Stimulated activated CD4-positive, alpha-beta T cell treated with anti-CD3 and anti-CD28 coated beads, Interleukin-4, amount 100 ng/mL, for 48 hours (primary cell): ENCODE data around the gene C19orf85.
"Not testable (repeated sequence)": the region's sequence is repeated elsewhere in the genome, so short reads cannot be mapped to it uniquely, and the experiment has no call there.

Experiments
- DNase-seq, 2 donors: peaks; one replicate each; pipeline ENCODE4 v3.0.0-alpha.2; 2020; ENCODE audit warnings: low read depth in 2 of 2

Gene C19orf85

DNA sequence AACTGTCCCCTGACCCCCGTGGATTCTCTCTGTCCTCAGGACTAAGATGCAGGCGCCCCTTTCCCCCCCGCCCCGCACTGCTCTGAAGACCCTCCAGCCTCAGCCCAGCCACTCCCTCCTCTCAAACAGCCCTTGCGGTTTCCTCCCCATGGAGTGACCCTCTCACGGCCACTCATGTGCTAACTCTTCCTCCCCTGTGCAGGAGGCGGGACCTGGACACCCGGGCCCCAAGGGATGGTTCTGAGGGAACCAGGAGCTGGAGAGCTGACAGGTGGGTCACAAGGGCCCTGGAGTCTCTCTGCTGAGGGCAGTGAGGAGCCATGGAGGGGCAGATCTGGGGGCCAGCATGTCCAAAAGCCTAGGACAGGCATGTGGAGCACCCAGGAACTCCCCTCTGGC lies 5.0 kb downstream of the C19orf85 start:
- DNase-seq, result no peak

DNA sequence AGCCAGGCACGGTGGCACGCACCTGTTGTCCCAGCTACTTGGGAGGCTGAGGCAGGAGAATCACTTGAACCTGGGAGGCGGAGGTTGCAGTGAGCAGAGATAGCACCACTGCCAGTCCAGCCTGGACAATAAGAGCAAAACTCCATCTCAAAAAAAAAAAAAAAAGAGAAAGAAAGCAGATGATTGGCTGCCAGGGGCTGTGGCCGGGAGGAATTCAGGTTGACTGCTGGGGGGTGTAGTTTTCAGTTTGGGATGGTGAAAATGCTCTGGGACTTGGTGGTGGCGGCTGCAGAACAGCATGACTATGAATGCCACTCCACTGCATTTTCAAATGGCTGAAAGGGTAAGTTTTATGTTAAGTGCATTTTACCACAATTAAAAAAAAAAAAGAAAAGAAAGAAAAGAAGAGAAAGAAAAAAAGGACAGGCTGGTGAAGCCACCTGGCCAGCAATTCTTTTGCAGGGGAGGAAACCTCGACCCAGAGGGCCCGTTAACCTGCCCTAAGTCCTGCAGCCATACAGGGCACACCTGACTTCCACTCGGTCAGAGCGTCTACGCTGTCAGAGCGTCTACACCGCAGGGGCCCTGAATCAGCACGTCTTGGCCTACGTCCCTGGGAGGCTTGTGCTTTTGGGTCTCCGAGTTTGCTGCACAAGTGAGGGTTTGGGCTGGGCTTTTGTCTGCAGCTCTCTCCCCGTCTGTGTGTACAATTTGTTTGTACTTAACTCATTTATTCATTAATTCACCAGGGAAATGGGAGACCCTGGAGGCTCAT lies 6.7 kb downstream of the C19orf85 start:
- no peak for DNase-seq

DNA sequence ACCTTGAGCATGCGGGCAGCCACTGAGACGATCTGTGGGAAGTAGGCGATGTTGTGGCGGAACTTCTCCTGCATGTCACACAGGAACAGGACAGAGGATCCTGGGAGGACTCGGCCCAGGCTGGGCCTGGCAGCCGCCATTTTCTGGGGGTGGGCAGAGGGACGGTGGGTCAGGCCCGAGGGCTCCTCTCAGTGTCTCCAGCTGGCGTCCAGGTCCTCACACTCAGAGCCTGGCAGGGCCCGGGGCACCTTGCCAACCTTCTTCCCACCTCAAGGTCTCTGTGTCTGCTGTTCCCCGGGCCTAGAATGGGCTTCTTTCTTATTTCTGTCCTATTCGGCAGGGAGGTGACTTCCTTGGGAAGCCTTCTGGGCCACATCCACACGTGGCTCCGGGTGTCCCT lies 8.2 kb downstream of the C19orf85 start:
- DNase-seq, result no peak

DNA sequence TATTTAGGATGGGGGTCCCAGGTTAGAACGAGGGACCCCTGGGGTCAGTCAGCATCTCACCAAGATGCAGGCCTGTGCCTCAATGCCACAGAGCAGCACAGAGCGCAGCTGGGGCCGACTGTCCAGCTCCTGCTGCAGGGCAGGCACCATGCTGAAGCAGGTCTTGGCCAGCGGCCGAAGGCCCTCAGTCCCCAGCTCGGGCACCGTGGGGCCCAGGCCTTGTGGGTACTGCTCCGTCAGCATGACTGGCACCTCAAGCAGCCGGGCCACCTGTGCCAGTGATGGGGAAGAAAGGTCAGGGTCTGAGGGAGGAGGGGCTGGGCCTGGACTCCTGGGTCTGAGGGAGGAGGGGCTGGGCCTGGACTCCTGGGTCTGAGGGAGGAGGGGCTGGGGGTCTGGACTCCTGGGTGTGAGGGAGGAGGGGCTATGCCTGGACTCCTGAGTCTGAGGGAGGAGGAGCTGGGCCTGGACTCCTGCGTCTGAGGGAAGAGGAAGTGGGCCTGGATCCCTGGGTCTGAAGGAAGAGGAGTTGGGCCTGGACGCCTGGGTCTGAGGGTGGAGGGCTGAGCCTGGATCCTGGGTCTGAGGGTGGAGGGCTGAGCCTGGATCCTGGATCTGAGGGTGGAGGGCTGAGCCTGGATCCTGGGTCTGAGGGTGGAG lies 8.8 kb downstream of the C19orf85 start:
- no peak for DNase-seq

DNA sequence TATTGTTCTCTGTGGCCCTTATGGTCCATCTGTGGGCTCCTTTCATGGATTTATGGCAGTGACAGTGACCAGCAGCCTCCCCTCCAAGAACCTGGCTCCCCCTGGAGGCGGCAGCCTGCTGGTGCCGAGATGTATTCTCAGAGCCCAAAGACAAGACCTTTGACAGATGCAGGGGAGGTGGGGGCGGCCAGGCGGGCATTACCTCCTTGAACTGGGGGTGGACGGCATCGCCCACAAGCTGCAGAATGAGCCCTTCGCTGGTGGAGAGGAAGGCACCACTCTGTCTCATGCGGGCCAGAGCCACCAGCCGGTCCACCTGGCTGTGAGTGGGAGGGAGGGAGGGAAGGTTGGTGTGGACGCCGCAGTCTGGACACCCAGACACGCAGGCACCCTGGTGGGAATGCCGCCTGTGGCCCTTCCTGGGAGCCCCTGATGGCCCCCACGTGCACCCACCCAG lies 9.7 kb downstream of the C19orf85 start:
- peak in 1 of 2 donors; percentile 53 for DNase-seq

DNA sequence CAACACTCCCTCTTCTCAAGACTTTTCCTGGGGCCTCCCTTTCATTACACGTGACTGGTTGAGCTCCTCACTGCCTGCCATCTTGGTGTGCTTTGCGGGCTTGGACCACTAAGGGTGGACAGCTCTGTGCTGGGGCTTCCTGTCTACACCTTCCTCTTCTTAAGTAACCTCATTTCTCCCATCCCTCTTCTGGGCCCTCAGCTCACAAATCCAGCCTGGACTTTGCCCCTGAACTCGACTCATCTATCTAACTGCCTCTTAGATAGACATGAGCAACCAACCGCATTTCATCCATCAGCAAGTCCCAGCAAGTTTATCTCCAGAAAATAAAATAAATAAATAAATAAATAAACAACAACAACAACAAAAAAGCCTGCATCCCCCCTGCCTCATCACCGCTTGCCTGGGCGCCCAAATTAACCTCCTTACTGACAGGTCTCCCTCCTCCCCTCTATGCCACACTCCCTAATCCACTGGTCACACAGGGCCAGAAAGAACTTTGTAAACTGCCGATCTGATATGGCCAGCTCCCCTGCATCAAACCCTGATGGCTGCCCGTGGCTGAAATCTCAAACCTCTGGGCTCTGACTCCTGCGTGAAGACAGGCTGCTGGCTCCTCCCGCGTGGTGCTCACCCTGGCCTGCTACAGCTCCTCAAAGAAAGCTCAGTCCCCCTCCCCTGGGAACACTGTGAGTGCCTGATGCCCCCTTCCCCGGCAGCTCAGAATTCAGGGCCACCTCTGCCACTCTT lies 10.9 kb downstream of the C19orf85 start:
- DNase-seq, result no peak

DNA sequence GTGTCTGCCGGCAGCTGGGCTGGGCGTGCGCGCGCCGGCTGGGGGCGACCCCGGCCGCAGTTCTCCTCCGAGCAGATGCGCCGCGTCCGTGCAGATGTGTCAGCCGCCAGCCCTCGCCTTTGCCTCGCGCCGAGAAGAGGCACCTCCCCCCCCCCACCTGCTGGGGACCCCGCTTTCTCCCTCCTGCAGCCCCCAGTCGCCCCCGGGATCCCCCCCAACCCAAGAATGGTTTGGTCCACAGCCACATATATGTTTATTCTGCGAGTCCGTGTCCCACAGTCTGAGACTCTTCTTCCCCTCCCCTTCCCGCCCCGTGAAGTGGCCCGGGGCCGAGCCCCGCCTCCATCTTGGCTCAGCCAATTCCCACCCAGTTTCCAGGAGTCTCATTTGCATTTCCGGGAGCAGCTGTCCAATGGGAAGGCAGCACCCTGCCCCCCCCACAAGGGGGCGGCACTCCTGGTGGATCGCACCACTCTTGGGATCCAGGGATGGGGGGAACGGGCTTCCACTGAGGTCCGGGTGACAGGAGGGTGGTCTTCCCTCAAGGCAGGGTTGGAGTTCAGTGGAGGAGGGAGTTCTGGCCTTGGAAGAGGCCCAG lies 11.7 kb downstream of the C19orf85 start:
- DNase-seq, result peak in 1 of 2 donors; percentile 35

DNA sequence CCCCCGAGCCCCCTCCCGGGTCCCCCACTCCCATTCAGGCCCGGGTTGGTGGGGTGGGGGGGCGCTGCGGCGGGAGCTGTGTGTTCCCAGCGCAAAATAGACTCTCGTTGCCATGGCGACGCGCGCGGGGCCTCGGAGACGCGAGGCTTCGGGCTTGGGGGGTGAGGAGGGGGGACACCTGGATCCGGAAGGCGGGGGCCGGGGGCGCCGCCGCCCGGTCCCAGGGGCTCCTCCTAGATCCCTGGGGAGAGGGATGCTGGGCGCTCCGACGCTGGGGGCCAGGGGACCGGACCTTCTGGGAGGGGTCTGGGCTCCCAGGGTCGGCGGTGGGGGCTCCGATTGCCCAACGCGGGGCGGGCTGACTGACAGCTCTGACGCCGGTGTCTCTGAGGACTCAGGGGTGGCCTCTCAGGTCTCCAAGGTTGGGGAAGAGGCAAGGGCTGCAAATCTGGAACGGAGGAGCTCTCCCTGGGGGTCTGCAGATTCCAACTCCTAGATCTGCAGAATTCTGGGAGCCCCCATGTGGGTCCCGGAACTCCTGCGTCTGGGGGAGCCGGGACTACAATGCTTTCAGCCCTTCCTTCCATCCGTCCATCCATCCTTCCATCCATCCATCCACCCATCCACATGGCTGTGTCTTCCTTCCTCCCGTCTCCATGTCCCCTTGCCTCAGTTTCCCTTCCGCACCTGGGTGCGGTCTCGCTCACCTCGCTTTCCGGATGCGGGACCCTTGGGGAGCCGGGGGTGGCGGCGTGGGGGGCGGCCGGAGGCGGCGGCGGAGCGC lies 12.4 kb downstream of the C19orf85 start:
- no peak for DNase-seq

DNA sequence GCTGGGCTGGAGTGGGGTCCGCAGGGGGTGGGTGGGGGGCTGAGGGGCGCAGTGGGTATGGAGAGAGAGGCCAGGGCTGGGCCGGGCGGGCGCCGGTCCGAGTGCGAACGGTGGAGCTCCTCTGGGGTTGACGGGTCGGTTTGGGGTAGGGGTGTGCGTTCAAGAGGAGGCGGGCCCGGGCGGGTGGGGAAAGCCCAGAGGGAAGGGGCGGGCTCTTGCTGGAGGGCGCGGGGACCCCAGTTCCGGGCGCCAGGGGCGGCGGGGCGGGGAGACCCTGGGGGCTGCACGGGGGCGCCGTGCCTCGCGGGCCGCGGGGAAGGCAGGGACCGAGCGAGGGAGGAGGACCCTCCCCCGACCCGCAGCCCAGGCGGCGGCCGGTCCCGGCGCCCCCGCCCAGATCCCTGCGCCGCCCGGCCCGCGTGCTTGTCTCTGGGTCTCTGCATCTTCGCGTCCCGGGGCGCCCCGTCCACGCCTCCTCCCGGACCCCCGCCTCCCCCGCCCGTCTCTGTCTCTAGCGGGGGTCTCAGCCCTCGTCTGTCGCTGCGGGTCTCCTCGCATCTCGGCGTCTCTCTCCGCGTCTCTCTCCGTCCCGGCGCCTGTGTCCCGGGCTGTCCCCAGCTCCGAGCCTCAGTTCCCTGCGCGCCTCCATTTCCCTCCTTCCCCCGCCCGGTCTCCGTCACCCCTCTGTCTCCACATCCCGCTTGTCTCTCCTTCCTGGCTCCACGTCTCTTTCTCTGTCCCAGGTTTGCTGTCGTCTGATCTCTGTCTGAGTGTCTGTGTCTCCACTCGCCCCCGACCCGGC lies 13.2 kb downstream of the C19orf85 start:
- DNase-seq, result no peak

DNA sequence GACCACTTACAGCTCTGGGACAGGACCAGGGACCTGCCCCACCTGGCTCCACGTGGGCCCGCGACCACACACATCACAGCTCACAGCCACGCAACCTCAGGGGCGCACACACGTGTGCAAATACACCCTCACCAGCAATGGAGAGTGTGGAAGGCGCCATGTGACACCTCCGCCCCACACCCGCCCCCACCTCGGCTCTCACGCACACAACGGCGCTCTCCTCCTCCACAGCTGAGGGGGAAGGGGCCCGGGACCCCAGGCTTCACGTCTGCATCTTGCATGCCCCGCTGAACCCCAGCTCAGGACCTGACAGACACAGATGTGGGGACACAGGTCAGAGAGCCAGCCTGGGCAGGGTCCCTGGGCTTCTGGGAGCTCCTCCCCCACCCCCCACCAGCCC lies 15.1 kb downstream of the C19orf85 start:
- DNase-seq, result no peak

DNA sequence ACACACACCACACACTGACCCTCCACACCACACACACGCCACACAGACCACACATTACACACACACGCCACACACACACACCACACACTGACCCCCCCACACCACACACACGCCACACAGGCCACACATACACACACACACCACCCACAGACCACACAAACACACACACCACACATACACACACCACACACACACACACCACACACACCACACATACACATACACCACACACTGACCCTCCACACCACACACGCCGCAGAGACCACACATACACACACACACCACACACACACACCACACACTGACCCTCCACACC lies 16.4 kb downstream of the C19orf85 start:
- DNase-seq, result not testable (repeated sequence)

DNA sequence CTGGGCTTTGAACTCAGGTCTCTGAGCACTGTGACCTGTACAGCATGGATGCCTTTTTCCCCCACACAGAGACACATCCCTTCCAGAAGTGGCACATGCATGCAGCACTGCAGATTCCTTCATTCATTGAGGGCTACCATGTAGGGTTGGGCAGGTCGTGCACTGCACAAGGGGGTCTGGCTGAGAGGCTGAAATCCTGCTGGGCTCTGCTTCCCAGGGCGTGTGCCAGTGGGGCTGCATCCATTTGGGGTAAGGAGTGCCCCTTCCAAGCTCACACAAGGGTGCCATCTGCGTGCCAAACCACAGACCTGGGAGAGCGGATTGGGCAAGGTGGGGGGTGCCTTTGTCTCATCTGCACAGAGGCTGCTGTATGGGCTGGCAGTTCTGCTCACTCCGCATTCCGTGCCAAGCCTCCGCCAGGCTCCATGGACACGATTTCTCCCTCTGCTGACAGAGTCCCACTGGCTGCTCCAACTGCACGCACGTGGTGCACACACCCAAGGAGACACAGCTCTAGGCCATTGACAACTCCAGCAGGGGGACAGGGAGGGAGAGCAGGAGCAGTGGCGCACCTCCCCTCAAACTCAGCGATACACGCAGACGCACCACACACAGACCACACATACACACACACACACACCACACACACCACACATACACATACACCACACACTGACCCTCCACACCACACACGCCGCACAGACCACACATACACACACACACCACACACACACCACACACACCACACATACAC lies 17.0 kb downstream of the C19orf85 start:
- no peak for DNase-seq

DNA sequence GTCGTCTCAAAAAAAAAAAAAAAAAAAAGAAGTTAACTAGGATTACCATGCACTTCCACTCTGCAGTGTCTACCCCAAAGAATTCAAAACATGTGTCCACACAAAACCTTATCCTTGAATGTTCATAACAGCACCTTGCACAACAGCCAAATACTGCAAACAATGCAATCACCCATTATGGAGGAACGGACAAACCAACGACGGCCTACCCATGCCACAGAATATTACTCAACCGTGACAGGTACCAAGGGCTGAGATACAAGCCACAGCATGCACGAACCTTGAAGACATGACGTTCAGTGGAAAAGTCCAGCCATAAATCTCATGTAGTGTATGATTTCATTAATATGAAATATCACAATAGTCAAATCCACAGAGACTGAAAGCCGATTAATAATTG lies 18.5 kb downstream of the C19orf85 start:
- no peak for DNase-seq

DNA sequence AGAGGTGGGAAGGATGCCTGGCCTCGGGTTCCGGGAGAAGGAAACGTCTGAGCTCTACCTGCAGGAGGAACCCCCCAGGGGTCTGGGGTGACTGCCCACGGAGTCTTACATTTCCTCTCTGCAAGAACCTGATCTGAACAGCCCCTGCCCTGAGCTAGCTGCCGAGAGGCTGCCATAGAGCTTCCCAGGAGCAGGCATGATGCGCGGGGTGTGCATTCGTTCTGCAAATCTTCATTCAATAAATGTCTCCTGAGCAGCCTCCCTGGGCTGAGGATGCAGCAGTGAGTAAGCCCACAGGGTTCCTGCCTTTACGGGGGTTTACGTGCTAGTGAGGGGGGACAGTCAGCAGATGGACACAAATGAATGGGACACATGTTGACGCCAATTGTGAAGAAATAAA lies 19.9 kb downstream of the C19orf85 start:
- DNase-seq, result no peak

DNA sequence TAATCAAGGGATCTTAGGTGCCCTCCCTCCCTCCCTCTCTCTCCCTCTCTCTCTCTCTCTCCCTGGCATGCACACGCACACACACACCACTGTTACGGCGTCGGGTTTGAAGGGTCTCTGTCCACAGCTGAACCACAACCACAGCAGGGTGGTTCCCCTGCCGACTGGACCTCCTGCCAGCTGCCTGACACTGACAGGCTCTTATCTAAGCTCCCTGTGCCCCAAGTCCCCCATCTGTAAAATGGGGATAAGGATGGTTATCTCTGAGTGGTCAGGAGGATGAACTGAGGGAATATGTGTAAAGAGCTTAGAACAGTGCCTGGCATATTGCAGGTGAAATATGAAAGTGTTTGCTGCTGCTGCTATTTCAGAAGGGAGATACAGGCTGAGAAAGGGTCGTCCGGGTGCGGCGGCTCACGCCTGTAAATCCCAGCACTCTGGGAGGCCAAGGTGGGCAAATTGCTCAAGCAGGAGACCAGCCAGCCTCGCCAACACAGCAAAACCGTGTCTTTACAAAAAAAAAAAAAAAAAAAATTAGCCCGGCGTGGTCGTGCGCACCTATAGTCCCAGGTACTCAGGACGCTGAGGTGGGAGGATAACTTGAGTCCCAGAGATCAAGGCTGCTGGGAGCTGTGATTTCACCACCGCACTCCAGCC lies 20.6 kb downstream of the C19orf85 start:
- no peak for DNase-seq

DNA sequence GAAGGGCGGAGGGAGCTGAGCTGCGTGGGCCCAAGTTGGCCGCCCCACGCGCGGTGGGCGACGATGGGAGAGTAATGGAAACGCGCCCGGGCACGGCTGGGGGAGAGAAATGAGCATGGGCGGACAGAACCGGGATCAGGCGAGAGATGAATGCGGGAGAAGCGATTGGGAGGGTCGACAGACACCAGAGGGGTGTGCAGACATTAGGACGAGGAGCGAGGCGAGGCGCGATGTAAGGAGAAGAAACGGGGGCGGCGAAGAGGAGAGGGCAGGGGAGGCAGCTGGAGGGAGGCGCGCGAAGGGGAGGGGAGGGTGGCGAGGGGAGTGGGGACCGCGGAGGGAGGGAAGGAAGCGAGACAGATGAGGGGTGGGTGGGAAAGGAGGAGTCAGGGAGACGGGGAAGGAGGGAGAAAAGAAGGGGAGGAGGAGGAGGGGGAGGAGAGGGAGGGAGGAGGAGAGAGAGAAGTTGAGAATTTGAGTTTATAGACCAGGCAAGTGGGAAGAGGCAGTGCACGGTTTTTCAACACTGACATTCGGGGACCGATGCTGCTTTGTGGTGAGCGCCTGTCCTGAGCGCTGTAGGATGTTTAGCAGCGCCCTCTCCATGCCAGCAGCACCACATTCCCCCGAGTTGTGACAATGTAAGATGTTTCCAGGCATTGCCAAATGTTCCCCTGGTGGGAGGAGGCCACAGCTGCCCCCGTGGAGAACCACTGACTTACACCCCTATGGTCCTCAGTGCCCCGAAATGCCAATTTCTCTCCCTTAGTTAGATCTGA lies 21.3 kb downstream of the C19orf85 start, which contains the start of gene SHISA7:
Gene SHISA7, minus strand, starts transcription at position 256 of the 779 bp plus-strand sequence. CDS start 437 bp downstream, outside the sequence.
- no peak for DNase-seq

DNA sequence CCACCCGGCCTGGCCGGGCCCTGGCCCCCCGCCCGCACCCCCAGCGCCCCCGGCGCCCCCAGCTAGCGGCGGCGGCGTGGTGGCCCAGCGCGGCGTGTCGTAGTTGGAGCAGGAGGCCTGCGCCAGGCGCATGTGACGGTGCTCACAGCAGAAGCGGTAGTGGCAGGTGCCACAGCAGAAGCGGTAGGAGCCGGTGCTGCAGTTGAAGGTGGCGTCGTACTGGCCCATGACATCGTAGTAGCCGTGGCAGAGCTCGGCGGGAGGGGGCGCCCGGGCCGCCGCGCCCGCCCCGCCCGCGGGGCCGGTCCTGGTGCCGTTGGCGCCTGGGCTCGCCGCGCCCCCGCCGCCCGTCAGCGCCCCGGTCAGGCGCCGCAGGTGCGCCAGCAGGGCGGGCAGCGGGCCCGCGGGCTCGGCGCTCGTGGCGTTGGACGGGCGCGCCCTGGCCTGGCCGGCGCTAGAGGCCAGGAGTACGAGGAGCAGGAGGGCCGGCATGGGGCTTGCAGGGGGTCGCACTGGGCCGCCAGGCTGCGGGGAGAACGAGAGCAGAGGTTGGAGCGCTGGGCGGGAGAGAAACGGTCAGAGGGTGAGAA lies 22.1 kb downstream of the C19orf85 start:
- no peak for DNase-seq

DNA sequence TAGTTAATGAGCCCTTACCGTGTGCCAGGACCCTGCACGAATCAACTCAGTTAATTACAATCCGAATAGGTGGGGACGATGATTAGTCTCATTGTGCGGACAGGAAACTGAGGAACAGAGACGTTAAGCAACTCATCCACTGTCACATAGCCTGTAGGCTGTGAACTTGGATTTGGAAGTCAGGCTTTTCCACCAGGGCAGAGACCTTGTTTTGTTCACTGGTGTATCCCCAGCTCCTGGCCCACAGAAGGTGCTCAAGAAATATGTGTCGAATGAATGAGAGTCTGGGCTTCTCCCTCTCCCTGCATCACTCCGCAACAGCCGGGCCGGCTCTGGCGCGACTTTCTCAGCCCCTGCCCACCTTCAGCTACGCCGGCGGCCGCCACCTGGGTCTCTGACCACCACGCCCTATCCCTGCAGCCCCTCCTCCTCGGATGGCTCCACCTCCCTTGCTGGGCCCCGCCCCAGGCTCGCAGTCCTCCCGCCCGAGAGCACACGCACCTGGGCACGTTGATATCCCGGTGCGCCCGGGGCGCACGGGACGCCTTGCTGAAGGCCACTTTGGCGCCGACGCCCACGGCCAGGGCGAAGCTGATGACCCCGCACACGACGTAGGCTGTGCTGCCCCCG lies 22.7 kb downstream of the C19orf85 start:
- no peak for DNase-seq
